ENCODE measurements around the gene GAMT.
"Not testable (repeated sequence)": the region's sequence is repeated elsewhere in the genome, so short reads cannot be mapped to it uniquely, and the experiment has no call there.

GAMT gene

DNA sequence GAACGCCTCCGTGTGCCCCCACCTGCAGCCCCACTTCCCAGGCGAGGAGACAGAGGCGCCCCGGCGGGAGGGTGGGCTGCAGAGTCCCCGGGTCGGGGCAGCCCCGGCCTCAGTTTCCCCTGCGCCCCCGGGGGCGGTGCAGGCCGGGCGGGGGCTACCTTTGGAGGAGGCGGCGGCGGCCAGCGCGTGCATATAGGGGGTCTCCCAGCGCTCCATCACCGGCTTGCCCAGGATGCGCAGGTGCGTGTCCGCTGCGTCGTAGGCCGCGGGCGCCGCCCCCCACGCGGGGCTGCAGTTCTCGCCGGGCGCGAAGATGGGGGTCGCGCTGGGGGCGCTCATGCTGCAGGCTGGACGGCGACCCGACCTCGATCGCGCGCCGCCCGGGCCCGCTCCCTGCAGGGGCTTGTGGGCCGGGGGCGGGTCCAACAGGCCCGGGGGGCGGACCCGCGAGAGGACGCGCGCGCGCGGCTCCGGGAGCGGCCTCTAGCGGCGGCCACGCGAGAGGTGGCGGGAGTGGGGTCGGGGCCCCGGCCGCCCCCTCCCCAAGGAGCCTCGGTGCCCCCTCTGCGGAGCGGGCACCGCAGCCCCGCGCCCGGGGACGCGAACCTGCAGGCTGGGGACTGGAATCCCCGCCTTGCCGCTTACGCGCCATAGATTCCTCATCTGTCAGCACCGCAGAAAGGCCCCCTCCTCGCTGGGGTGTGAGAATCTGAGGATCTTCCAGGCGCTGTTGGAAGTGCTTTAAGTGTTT lies at the start of gene GAMT:
Gene GAMT (minus strand): TSS at position 405 of the 751 bp plus-strand sequence. CDS start 66 bp downstream, at position 339.
- DNase-seq (ENCODE audit: low read depth in 2 of 2): peak; percentile 47 to 62

DNA sequence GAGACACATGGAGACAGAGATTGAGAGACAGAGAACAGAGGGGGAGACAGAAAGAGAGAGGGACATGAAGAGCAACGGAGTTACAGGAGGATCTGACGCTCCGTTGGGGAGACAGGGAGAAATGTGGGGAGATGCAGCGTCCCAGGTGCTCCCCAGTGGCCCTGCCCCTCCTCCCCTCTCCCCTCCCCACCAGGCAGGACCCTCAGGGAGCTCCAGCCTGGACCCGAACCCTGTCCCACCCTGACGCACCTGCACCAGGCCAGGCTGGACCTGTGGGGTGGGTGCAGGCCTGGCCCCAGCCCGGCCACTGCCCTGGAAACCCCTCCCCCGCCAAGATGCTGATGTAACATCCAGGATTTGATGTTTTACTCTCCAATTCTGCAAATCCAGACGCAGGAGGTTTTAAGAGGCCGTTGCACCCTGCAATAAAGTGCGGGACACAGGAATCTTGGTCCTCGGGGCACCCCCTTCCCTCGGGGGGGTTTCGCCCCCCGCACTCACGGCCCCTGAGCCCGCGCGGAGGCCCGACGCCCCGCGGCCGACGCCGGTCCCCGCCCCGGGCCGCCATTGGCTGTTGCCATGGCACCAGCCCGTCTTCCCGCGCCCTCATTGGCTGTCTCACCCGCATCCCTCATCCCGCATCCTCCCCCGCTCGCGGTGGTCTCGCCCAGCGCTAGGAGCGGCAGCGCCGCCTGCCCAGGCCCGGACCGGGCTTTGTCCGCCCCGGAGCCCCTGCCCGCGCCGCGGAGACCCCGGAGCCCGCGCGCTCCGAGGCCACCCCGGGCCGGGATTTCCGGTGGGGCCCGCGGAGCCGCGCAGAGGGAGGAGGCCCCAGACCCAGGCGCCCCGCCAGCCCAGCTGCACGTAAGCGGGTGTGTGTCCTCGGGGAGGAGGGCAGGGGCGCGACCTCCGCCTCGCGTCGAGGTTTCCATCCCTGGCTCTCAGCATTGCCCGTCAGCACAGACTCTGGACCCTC lies 48.4 kb upstream of the GAMT start, which contains the start of gene APC2:
Gene APC2 (plus strand): TSS at position 655 of the 976 bp plus-strand sequence. CDS start 2,881 bp downstream, outside the sequence.
- DNase-seq (ENCODE audit: low read depth in 2 of 2): no peak

DNA sequence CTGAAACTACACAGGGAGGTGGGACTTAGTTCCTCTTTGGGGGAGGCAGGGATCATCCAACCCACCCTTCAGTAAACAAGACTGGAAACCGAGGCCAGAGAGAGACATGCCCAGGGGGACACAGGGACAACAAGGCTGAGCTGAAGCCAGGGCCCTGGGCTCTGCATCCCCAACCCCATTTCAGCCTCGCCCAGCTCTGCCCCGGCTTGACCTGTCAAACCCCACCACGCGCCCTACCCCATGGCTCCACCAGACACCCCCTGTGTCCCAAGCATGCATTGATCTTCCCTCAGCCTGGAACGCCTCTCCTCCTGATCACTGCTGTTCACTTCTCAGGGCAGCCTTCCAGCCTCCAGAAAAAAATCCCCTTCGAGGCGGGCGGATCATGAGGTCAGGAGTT lies 46.6 kb upstream of the GAMT start:
- no peak for DNase-seq (ENCODE audit: low read depth in 2 of 2)

DNA sequence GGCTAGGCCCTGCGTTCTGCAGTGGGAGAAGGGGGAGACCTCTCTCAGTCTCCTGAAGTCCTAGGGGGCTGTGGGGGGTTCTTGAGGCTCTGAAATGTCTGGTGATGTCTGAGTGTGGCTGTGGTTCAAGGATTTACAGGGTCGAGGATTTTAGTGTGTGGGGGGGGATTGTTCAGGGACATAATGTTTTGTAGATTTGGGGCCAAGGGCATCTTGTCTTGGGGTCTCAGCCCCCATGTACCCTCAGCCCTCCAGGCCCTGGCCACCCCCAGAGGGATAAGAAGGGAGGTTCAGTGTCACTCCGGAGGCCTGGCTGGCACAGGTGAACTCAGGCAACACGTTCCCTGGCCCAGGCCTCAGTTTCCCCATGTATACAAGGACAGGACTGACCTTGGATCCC lies 46.2 kb upstream of the GAMT start:
- no peak for DNase-seq (ENCODE audit: low read depth in 2 of 2)

DNA sequence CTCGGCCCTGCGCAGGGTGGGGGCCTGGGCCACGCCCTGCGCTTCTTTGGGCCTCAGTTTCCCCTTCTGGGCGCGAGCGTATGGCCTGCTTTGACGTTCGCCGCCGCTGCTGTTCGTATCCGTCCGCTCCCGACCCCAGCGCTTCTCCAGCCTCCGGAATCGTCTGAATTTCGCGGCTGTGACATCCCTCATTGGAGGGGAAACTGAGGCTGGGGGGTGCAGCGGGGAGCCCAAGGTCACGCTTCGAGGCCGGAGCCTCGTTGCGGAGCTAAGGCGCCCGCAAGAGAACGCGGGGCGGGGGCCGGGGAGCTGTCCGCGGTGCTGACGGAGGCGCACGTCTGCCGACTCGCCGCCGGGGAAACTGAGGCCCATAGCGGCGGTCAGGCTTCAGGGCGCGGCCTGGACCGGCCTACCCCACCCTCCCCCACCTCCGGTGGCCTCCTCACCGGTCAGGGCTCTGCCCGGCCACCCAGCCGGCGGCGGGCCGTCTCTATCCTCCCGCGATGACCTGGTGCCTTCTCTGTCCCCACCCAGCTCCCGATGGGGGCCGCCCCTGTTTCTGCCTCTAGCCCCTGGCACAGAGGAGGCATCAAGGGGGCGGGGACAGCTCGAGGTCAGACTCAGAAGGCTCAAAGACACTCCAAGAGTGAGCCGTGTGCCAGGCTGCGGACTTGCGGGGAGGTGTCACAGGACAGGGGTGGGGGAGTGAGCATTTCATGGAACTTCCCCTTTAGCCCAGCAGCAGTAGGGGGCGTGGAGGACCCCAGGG lies 45.6 kb upstream of the GAMT start:
- no peak for DNase-seq (ENCODE audit: low read depth in 2 of 2)

DNA sequence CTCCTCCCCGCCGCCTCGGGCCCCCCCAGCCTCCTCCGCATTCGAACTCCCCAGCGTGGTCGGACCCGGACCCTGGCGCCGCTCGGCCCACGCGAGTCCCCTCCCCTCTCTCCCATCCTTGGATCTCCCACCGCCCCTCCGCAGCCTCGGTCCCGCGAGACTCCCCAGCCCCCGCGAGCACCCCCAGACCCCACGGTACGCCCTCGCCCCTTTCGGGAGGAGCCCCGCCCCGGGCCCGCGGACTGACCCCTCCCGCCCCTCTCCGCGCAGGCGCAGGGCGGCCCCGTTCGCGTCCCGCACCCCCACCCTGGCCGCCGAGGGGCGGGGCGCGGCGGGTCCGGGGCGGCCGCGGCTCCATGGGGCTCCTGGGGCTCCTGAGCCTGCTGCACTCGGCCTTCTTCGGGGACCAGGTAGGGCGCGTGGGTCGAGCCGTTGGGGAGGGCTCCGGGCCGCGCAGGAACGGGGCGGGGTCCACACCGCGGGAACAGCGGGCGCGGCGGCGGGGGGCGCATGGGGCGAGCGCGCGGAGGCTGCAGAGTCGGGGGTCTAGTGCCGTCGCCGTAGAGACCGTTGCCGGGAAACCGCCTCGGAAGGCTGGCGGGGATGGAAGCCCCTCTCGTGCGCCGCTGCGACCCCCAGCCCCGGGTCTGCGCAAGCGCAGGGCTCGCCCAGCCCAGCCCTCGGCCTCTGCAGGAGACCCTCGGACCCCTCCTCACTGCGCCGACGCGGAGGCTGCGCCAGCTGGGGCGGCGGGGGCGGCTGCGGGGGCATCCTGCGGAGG lies 44.8 kb upstream of the GAMT start:
- DNase-seq (ENCODE audit: low read depth in 2 of 2): no peak

DNA sequence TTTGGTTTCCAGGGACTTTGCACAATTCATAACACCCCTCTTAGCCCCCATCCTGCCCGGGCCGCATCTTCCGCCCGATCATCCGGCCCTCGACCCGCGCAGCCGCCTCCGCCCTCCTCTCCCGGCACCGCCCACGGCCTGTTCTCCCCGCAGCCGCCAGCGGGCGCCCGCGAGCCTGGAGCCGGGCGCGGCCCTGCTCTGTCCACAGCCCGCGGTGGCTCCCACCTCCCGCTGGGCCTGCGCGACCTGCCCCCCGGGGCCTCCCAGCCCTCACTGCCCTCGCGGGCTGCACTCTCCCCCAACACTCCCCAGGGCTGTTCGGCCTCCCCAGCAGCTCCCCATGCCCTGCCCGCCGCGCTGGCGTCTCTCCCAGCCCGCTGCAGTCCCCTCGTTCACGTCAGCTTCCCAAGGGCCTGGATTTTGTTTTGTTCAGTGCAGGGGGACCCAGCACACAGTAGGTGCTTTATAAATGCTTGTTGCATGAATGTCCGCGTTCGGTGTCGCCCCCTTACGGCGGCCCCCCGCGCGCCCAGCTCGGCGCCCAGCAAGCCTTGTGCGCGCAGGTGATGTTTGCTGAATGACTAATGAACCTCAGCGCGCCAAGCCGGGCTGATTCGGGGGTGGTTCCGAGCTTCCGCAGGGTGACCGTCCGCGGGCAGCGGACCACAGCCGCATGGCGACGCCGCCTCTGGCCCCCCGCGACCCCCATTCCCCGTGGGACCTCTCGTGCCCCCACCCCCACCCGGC lies 44.0 kb upstream of the GAMT start:
- DNase-seq (ENCODE audit: low read depth in 2 of 2): peak; percentile 67 to 72

DNA sequence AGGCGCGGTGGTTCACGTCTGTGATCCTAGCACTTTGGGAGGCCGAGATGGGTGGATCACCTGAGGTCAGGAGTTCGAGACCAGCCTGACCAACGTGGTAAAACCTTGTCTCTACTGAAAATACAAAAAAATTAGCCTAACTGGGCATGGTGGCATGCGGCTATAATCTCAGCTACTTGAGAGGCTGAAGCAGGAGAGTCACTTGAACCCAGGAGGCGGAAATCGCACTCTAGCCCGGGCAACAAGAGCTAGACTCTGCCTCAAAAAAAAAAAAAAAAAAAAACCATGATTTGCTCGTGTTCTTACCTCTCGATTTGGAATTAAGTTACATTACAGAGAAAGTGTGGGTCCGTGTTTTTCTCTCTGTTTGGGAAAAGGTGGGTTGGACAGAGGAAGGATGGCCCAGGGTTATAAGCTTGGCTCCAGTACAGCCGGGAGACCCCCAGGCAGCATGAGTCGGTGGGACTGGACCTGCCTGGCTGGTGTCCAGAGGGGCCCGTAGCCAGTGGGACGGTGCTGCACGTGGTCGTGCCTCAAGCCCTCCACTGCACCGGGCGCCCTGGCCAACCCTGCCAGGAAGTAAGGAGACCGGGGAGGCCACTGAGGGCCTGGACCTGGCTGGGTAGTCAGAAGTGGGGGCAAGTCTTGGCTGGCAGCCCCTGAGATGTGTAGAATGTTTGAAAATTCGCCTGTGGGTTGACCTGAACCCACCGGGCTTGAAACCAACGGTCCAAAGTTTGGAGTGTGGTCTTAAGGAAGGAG lies 40.5 kb upstream of the GAMT start:
- no peak for DNase-seq (ENCODE audit: low read depth in 2 of 2)

DNA sequence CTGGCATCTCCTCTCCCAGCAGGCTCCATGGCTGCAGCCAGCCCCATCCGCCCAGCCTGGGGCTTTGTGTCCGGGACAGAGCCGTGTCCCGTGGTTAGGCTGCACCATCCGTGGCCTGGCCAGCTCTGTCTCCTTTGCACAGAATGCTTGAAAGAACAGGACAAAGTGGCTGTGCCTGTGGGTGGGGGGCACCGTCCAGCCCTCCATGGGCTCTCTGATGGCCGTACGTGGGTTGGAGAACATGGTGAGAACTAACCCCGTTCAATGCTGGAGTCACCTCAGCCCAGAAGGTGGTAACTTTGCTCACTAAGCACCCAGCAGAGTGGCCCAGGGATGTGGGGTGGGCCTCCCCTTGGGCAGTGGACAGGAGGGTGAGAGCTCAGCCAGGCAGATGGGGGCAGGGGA lies 39.7 kb upstream of the GAMT start:
- DNase-seq (ENCODE audit: low read depth in 2 of 2): no peak

DNA sequence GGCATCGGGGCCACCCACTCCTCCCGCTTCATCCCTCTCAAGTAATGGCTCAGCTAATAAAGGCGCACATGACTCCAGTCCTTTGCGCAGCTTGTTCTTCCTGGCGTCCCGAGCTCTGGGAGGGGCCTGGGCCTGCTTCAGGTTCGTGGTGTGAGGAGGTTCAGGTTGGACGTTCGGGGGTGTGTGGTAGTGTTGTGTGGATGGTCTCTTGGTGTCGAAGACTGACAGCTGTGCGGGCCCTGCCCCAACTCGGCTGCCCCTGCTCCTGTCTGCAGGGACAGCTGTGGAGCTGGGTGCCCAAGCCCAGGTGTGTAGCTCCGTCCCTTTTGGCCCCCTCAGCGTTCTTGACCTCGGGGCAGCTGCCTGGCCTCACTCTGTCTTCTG lies 39.1 kb upstream of the GAMT start:
- no peak for DNase-seq (ENCODE audit: low read depth in 2 of 2)

DNA sequence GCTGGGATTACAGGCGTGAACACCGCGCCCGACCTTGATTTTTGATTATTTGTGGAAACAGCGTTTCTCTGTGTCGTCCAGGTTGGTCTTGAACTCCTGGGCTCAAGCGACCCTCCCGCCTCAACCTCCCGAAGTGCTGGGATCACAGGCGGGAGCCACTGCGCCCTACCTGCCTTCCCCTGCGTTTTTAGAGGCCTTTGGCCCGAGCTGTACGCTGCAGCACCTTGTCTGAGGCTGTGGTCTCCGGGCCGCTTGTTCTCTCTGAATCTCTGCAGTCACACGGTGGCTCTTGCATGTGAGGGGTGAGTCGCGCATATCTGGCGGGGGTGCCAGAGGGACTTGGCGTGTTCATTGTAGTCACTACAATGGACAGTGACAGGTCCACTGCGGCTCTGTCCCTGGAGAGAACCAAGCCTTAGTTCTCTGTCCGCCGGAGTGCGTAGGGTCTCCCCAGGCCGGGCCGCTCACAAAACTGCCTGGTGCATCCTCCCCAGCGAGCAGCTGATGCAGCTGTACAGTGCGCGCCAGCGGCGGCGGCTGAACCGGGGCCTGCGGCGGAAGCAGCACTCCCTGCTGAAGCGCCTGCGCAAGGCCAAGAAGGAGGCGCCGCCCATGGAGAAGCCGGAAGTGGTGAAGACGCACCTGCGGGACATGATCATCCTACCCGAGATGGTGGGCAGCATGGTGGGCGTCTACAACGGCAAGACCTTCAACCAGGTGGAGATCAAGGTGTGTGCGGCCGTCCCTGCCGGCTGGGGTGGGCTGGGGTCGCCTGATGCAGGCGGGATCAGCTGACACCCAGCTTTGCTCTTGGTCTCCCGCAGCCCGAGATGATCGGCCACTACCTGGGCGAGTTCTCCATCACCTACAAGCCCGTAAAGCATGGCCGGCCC lies 38.4 kb upstream of the GAMT start:
- not testable (repeated sequence) for DNase-seq (ENCODE audit: low read depth in 2 of 2)

DNA sequence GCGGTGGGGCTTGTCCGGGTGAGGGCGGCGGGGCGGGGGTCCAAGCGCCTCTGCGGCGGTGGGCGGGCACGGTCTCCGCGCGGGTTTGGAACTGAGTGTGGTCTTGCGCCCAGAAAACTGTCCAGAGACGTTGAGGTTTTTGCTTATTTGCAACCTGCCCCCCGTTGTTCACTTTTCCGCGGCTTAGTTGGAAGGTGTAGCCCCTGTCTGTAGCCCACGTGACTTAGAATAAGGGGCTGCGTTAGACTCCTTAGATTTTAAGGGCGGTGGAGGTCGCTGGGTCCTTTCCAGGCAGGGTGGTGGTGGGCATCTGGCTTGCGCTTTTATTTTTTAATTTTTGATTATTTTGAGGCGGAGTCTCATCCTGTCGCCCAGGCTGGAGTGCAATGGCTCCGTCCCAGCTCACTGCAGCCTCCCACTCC lies 37.6 kb upstream of the GAMT start:
- no peak for DNase-seq (ENCODE audit: low read depth in 2 of 2)

DNA sequence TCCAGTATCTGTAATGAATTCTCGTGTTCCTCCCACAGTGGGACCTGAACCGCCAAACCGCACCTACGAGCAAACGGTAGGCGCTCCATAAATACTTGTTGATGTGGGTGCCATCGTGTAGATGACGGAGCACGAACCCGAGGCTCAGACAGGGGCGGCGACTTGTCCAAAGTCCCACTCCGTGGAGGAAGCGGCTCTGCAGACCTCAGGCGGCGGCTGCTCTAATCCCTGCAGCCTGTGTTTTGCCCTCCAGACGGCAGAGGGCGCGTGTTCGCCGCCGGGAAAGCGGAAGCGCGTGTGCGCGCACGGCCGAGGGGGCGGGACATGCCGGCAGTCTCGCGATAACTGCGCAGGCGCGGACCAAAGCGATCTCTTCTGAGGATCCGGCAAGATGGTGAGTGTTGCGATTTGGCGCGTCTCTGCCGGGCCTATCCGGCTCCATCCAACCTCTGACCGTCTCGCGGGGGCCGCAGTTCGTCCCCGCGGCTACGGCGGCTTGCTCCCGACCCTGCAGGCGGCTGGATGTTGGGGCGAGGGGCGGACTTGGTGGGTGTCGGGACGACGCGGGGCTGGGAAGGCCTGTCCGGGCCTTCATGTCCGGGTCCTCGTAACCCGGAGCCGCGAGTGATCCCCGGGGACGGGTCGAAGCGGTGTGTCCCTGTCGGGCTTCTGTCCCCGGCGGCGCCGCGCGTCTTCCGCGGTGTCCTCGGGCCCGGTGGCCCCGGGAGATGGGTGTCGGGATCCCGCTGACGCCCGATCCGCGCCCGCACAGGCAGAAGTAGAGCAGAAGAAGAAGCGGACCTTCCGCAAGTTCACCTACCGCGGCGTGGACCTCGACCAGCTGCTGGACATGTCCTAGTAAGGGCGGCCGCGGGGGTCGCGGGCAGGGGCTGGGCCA lies 36.9 kb upstream of the GAMT start, which contains the start of gene RPS15:
Gene RPS15 (plus strand): TSS at position 362 of the 898 bp plus-strand sequence. CDS start 30 bp downstream, at position 392.
- DNase-seq (ENCODE audit: low read depth in 2 of 2): peak; percentile 94 to 96

DNA sequence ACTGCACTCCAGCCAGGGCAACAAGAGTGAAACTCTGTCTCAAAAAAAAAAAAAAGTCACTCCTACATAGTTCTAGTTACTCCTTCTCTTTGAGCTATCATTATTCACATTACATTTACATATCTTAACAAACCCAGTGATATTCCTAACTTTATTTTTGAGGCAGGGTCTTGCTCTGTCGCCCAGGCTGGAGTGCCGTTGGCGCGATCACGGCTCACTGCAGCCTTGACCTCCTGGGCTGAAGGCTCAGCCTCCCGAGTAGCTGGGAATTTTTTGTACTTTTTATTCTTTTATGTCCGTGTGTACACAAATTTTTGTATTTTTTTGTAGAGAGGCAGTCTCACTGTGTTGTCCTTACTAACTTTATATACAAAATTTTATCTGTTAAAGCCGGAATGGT lies 36.3 kb upstream of the GAMT start:
- no peak for DNase-seq (ENCODE audit: low read depth in 2 of 2)

DNA sequence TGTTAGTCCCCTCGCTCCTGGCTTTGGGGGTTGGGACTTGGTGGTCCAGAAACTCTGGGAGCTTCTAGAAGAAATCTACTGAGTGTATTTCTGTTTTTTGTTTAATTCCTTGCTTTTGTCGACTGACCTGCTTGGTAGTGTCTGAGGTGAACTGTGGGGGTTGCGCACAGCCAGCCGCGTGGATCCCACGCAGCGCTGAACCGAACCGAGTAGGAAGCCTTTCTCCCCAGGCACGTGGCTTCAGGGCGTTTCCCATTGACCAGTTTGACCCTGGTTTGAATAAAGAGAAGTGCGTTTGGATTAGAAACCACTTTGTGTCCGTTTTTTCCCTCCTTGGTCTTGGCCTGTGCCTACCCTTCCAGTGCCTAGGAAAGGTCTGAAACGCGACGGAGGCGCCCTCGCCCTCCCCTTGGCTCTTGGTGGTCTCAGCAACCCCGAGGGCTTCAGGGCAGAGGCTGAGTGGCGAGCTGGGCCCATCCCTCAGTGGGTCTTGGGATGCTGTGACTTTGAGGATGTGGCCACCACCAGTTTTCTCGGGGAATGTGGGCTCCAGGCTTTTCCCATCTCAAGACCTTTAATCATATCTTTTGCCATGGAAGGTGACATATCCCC lies 34.1 kb upstream of the GAMT start:
- no peak for DNase-seq (ENCODE audit: low read depth in 2 of 2)

DNA sequence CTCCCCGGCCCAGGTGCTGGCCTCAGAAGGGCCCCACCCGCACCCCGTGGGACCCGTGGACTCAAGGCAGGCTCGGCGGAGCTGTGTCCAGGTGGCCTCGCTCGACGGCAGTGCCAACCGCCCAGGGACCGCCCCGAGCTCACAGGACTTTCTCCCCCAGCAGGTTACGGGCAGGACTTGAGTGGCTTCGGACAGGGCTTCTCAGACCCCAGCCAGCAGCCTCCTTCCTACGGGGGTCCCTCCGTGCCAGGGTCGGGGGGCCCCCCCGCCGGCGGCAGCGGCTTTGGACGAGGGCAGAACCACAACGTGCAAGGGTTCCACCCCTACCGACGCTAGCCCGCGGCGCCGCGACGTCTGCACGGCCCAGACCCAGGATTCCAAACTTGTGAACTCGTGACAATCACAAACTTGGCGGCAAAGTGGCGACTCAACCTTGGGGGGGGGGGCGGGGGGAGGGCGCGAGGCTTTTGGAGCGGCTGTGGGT lies 33.3 kb upstream of the GAMT start:
- no peak for DNase-seq (ENCODE audit: low read depth in 2 of 2)

DNA sequence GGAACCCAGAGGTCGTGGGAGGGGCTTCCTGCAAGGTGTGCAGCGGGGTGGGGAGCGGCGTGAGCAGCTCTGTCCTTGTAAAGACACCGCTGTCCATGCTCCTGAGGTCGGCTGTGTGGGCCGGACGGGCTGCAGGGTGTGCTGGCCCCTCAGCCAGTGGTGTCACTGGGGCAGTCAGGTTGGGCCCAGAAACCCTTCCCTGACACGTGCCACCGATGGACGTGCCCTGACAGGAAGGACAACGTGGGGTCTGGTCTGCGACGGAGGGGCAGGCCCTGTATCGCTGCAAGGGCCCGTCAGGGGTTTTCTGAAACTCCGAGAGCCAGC lies 32.7 kb upstream of the GAMT start:
- DNase-seq (ENCODE audit: low read depth in 2 of 2): no peak
